Measurements from ENCODE around the gene PITPNB.

Gene PITPNB

GRCh38 chr22:27858626-27859025 is 60.4 kb downstream of the PITPNB start:
- TF ChIP-seq CTCF (IDR thresholded peaks at IDR 0.05; ENCODE audit: extremely low read depth, insufficient read depth, missing control alignments): no peak
- DNase-seq (ENCODE audit: low spot score): no peak
- in situ Hi-C loops (cut with MboI; ENCODE audit: low pct_unique_long_range_greater_than_20kb, low sequenced_read_pairs, unreplicated experiment): no loop called here

GRCh38 chr22:27857443-27857842 is 61.6 kb downstream of the PITPNB start:
- in situ Hi-C loops (cut with MboI; ENCODE audit: low pct_unique_long_range_greater_than_20kb, low sequenced_read_pairs, unreplicated experiment): no loop called here
- DNase-seq (ENCODE audit: low spot score): no peak
- TF ChIP-seq CTCF (IDR thresholded peaks at IDR 0.05; ENCODE audit: extremely low read depth, insufficient read depth, missing control alignments): no peak

- in situ Hi-C loops (cut with MboI; ENCODE audit: low pct_unique_long_range_greater_than_20kb, low sequenced_read_pairs, unreplicated experiment): no loop called here
- no peak for TF ChIP-seq CTCF (IDR thresholded peaks at IDR 0.05; ENCODE audit: extremely low read depth, insufficient read depth, missing control alignments)
- no peak for DNase-seq (ENCODE audit: low spot score)
These were observed 62.7 kb downstream of the PITPNB start for GRCh38 chr22:27856386-27856785.

GRCh38 chr22:27853424-27853823 is 65.6 kb downstream of the PITPNB start:
- DNase-seq (ENCODE audit: low spot score): no peak
- TF ChIP-seq CTCF (IDR thresholded peaks at IDR 0.05; ENCODE audit: extremely low read depth, insufficient read depth, missing control alignments): no peak
- in situ Hi-C loops (cut with MboI; ENCODE audit: low pct_unique_long_range_greater_than_20kb, low sequenced_read_pairs, unreplicated experiment): no loop called here

GRCh38 chr22:27851974-27852746 is 66.9 kb downstream of the PITPNB start:
- in situ Hi-C loops (cut with MboI; ENCODE audit: low pct_unique_long_range_greater_than_20kb, low sequenced_read_pairs, unreplicated experiment): no loop called here
- TF ChIP-seq CTCF (IDR thresholded peaks at IDR 0.05; ENCODE audit: extremely low read depth, insufficient read depth, missing control alignments): no peak

GRCh38 chr22:27850000-27850521 is 69.0 kb downstream of the PITPNB start:
- DNase-seq (ENCODE audit: low spot score): no peak
- in situ Hi-C loops (cut with MboI; ENCODE audit: low pct_unique_long_range_greater_than_20kb, low sequenced_read_pairs, unreplicated experiment): no loop called here
- no peak for TF ChIP-seq CTCF (IDR thresholded peaks at IDR 0.05; ENCODE audit: extremely low read depth, insufficient read depth, missing control alignments)

More at GRCh38 chr22:27851974-27852746, 66.9 kb downstream of the PITPNB start:
- no peak for DNase-seq (ENCODE audit: low spot score)
